ENCODE results near the gene CFAP410. TPM values are rescaled to one million over a fixed set of nuclear protein-coding genes. Genes with fewer than 3 reads are reported as not detected.

Gene CFAP410
- total RNA-seq, 1 donor from 2014 or later = 14.2 TPM

DNA sequence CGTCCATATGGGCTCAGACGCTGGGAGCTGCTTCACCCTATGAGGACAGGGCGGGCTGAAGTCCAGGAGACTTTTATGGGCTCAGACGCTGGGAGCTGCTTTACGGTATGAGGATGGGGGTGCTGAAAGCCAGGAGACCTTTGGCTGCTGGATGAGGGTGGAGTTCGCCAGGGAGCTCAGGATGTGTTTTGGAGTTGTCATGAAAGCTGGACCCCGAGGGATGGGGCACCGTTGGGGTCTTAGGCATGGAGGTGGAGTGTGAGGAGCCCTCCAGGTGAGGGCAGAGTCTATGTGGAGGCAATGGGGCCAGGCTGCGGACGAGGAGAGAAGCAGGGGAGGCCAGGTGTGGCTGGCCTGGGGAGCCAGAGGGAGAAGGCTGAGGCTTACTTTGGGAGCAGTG is 41.7 kb upstream of the CFAP410 start:
- Mint-ChIP-seq H3K36me3 (ENCODE audit: low read depth) (no peaks in the 10 kb centered on the region), H3K27ac (ENCODE audit: unreplicated experiment) (no peak overlapping the region), H3K9me3 (ENCODE audit: low read depth) (peaks cover 28% of the 10 kb centered on the region), H3K27me3 (ENCODE audit: low read depth) (peaks cover 42% of the 10 kb centered on the region), H3K4me3 (ENCODE audit: unreplicated experiment) (no peak overlapping the region), H3K4me1 (ENCODE audit: low read depth) (no peaks in the 10 kb centered on the region)
- TF ChIP-seq, protein P1, sequence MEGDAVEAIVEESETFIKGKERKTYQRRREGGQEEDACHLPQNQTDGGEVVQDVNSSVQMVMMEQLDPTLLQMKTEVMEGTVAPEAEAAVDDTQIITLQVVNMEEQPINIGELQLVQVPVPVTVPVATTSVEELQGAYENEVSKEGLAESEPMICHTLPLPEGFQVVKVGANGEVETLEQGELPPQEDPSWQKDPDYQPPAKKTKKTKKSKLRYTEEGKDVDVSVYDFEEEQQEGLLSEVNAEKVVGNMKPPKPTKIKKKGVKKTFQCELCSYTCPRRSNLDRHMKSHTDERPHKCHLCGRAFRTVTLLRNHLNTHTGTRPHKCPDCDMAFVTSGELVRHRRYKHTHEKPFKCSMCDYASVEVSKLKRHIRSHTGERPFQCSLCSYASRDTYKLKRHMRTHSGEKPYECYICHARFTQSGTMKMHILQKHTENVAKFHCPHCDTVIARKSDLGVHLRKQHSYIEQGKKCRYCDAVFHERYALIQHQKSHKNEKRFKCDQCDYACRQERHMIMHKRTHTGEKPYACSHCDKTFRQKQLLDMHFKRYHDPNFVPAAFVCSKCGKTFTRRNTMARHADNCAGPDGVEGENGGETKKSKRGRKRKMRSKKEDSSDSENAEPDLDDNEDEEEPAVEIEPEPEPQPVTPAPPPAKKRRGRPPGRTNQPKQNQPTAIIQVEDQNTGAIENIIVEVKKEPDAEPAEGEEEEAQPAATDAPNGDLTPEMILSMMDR (IDR thresholded peaks at IDR 0.05) = no peak
- DNase-seq (ENCODE audit: low spot score) = no peak

DNA sequence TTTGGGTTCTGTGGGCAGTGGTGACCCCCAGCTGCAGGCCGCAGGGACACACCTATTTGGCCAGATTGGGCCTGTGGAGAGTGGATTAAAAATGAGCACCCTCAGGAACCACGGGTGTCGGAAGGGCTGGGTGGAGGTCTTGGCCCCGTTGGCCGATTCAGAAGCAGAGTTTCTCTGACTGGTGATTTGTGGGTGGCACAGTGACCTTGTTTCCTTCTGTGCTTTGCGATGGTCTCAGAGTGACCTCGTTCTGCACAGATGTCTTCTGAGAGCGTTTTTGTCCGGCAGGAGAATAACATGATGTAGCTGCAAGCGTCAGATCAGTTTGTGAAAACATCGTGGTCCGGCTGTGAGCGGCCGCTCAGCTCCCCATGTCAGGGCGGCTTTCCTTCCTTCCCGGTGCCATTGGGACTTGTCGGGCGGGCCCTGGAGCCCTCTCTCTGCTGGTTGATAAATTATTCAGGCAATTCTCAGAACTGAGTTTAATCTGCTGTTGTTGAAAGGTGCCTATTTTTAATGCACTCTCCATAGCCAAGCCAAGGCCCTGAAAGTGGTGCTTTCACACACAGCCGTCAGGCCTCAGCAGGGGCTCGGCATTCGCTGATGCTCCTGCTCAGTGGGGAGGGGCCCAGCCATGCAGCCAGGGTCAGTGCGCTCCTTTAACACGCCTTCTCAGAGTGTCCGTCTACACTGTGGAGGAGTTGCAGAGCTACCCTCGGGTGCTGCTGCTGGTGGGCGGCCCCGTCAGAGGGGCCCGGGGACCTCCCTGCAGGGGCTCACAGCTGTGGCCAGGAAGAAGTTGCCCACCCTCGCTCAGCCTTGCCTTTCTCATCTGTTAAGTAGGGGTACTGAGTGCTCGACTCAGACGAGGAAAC is 41.0 kb upstream of the CFAP410 start:
- H3K27ac Mint-ChIP-seq (ENCODE audit: unreplicated experiment) = no peak overlapping the region
- no peak for DNase-seq (ENCODE audit: low spot score)
- H3K9me3 Mint-ChIP-seq (ENCODE audit: low read depth) = peaks cover 22% of the 10 kb centered on the region
- no peaks in the 10 kb centered on the region for H3K4me1 Mint-ChIP-seq (ENCODE audit: low read depth)
- H3K4me3 Mint-ChIP-seq (ENCODE audit: unreplicated experiment) = no peak overlapping the region
- H3K36me3 Mint-ChIP-seq (ENCODE audit: low read depth) = no peaks in the 10 kb centered on the region
- H3K27me3 Mint-ChIP-seq (ENCODE audit: low read depth) = peaks cover 48% of the 10 kb centered on the region
- TF ChIP-seq, protein P1 (IDR thresholded peaks at IDR 0.05) = no peak

DNA sequence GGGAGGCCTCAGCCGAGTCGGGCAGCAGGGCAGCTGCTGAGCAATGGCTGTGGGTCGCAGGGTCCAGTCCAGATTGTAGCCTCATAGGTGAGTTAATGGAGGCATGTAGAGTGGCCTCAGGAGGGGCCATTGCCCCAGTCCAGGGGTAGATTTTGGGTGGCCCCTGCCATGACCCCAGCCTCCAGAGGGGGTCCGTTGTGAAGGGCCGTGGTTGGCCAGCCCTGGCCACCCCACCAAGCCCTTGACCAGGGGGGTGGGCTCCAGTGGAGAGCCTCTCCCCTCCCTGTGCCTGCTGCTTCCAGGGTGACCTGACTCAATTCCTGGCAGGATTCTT is 40.3 kb upstream of the CFAP410 start:
- Mint-ChIP-seq H3K27ac (ENCODE audit: unreplicated experiment) (no peak overlapping the region), H3K9me3 (ENCODE audit: low read depth) (peaks cover 14% of the 10 kb centered on the region), H3K27me3 (ENCODE audit: low read depth) (peaks cover 48% of the 10 kb centered on the region), H3K4me3 (ENCODE audit: unreplicated experiment) (no peak overlapping the region), H3K36me3 (ENCODE audit: low read depth) (no peaks in the 10 kb centered on the region), H3K4me1 (ENCODE audit: low read depth) (no peaks in the 10 kb centered on the region)
- DNase-seq (ENCODE audit: low spot score) = no peak
- TF ChIP-seq, protein P1 (IDR thresholded peaks at IDR 0.05) = no peak

DNA sequence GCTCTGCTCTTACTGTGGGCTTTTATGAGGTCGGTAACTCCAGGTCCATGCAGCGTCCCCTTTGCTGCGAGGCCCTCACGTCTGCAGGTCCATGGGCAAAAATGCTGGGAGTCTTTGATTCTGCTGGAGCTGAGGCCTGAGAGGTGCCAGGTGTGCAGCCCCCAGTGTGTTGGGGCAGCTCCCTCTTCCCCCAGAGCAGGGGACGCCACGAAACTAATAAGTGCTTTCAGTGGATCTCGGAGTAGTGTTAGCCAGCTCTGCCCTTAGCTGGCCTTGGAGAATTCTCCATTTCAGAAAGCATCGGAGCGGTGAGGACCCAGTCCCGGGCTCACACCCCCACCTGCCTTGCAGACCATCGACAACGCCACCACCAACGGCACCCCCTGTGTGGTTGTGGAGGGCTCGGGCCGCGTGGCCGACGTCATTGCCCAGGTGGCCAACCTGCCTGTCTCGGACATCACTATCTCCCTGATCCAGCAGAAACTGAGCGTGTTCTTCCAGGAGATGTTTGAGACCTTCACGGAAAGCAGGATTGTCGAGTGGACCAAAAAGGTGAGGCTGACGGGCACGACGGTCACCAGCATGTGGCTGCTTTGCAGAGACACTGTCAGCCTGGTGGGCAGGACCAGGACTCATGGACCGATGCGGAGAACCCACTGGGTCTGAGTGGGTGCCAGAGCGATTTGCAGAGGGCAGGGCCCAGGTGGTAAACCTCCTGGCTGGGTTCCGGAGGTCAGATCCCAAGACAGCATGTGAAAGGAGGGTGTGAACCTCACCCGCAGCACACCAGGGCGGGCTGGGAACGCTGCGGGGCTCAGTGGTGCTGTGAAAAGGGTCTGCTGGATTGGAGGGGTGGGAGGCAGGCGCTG is 39.7 kb upstream of the CFAP410 start:
- H3K9me3 Mint-ChIP-seq (ENCODE audit: low read depth) = peaks cover 10% of the 10 kb centered on the region
- no peak overlapping the region for H3K27ac Mint-ChIP-seq (ENCODE audit: unreplicated experiment)
- peak; percentile 75 for DNase-seq (ENCODE audit: low spot score)
- H3K4me1 Mint-ChIP-seq (ENCODE audit: low read depth) = no peaks in the 10 kb centered on the region
- TF ChIP-seq, protein P1 (IDR thresholded peaks at IDR 0.05) = no peak
- no peak overlapping the region for H3K4me3 Mint-ChIP-seq (ENCODE audit: unreplicated experiment)
- peaks cover 47% of the 10 kb centered on the region for H3K27me3 Mint-ChIP-seq (ENCODE audit: low read depth)
- H3K36me3 Mint-ChIP-seq (ENCODE audit: low read depth) = no peaks in the 10 kb centered on the region

DNA sequence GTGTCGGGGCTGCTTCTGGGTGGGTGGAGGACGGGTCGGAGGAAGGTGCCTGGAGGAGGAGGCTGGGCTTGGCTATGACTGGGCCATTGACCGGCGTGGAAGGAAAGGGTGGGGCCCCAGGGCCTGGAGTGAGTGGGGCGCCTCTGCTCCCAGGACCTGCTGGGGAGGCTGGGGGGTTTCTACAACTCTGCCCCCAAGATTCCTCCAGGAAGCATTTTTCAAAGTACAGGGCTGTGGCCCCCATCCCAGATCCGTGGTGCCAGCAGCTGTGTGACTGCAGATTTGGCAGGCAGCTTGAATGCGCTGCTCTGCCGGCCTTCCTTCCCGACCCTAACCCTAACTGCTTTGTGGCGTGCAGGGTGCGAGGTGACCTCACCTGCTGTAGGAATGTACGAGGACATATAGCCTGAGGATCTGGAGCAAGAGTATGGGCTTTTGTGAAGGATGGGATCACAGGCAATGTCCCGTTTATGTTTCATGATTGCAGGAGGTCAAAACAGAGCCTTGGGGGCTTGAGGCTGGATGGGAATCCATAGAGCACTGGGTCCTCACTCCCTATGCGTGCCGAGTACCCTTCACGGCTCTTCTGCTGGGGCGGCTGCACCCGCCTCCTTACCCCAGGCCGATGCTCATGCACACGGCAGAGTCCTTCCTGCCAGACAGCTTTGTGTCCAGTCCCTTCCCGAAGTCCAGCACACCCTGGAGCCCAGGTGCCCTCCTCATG is 38.9 kb upstream of the CFAP410 start:
- no peaks in the 10 kb centered on the region for H3K36me3 Mint-ChIP-seq (ENCODE audit: low read depth)
- no peak overlapping the region for H3K4me3 Mint-ChIP-seq (ENCODE audit: unreplicated experiment)
- DNase-seq (ENCODE audit: low spot score) = no peak
- no peaks in the 10 kb centered on the region for H3K4me1 Mint-ChIP-seq (ENCODE audit: low read depth)
- peaks cover 2% of the 10 kb centered on the region for H3K9me3 Mint-ChIP-seq (ENCODE audit: low read depth)
- H3K27me3 Mint-ChIP-seq (ENCODE audit: low read depth) = peaks cover 46% of the 10 kb centered on the region
- TF ChIP-seq, protein P1 (IDR thresholded peaks at IDR 0.05) = no peak
- no peak overlapping the region for H3K27ac Mint-ChIP-seq (ENCODE audit: unreplicated experiment)

Measured in chondrocyte (in vitro differentiated cells).